ENCODE data around the gene TTC13. TPM values are rescaled to one million over a fixed set of nuclear protein-coding genes. Genes with fewer than 3 reads are reported as not detected.

Gene TTC13
- total and polyA plus RNA-seq, 10 of the 15 experiments (the other 5 are each of a cell fraction or from before 2014, with no cell fraction given): 5.8 to 30.8 (median 18.5) TPM

- H3K36me3 ChIP-seq (ENCODE audit: control insufficient read depth in 2 of 2, insufficient read depth in 2 of 2, low read length in 1 of 2): peaks cover 0 to 8% of the 10 kb centered on the region in 2 experiments; a peak in 2 of 4 replicates
- ATAC-seq (no peak), DNase-seq (ENCODE audit: low read depth, low spot score) (no peak), FAIRE-seq (no peak)
- intact Hi-C loops (cut with micrococcal nuclease; ENCODE audit: unreplicated experiment): no loop called here
- peaks cover 14% of the 10 kb centered on the region for H3K4me1 ChIP-seq (ENCODE audit: control insufficient read depth, insufficient read depth, low read length)
- no peak overlapping the region for H3K4me2 ChIP-seq (ENCODE audit: control insufficient read depth, insufficient read depth)
- H3K9me3 ChIP-seq (replicated peaks; ENCODE audit: control insufficient read depth, insufficient read depth, low read length): no peaks in the 10 kb centered on the region
- H3K79me2 ChIP-seq (ENCODE audit: control insufficient read depth, insufficient read depth, low read length): peaks cover 17% of the 10 kb centered on the region
- RAD21 ChIA-PET (ENCODE audit: unreplicated experiment): no interaction called here
- H3K4me3 ChIP-seq: no peak overlapping the region
- CTCF ChIA-PET: interaction anchor here (0.7 to 2.4 kb wide), 4 partner anchors 14 to 55 kb away, joined by 3 to 12 read pairs (median 4); no protein-coding TSS in a partner anchor
- no peak overlapping the region for H3K27ac ChIP-seq (ENCODE audit: control insufficient read depth, insufficient read depth)
- BruUV-seq (replicated peaks): no TSS peak
- no peak overlapping the region for H3K9ac ChIP-seq (ENCODE audit: control insufficient read depth, insufficient read depth, low read length)
- H2AFZ ChIP-seq (ENCODE audit: control insufficient read depth, low read depth, low read length): no peak overlapping the region
- in situ Hi-C loops (cut with MboI): no loop called here
- H3K27me3 ChIP-seq (replicated peaks in 1 of 2; ENCODE audit: control insufficient read depth in 2 of 2, insufficient read depth in 2 of 2, low read length in 1 of 2): no peaks in the 10 kb centered on the region
- SMC1A ChIA-PET (ENCODE audit: uncharacterized antibody, unreplicated experiment): interaction anchor here (4.5 kb wide), 1 partner anchor 14 kb away, joined by 27 read pairs; no protein-coding TSS in a partner anchor
- no peaks in the 10 kb centered on the region for H4K20me1 ChIP-seq (ENCODE audit: control insufficient read depth, insufficient read depth)
- TF ChIP-seq POU2F2 (IDR thresholded peaks at IDR 0.05; ENCODE audit: borderline replicate concordance, low read depth, low read length): no peak
- no peak for TF ChIP-seq JUND (IDR thresholded peaks at IDR 0.05; ENCODE audit: low read depth, low read length)
- no peak for TF ChIP-seq PAX8 (IDR thresholded peaks at IDR 0.05)
- no peak for TF ChIP-seq WRNIP1 (IDR thresholded peaks at IDR 0.05; ENCODE audit: borderline replicate concordance, low read depth, low read length)
- no peak for TF ChIP-seq SREBF1 (IDR thresholded peaks at IDR 0.05; ENCODE audit: low read length)
- no peak for TF ChIP-seq CHD2 (IDR thresholded peaks at IDR 0.05; ENCODE audit: borderline replicate concordance, low read depth, low read length)
- TF ChIP-seq NKRF (conservative IDR thresholded peaks at IDR 0.05): no peak
- no peak for TF ChIP-seq NFYA (IDR thresholded peaks at IDR 0.05; ENCODE audit: borderline replicate concordance, low read depth, low read length)
- POLR2A ChIA-PET: interaction anchor here (0.6 kb wide), 1 partner anchor 45 kb away, joined by 3 read pairs; no protein-coding TSS in a partner anchor
Measured at GRCh38 chr1:230971771-230972170, 6.9 kb downstream of the TTC13 start.

Data from GM12878 (cell line).